Stimulated activated CD4-positive, alpha-beta T cell treated with anti-CD3 and anti-CD28 coated beads, Interleukin-15, amount 100 ng/mL, for 24 hours (primary cell): ENCODE results near the gene GMPR.

Source experiments
- DNase-seq: peaks from one replicate; pipeline ENCODE4 v3.0.0-alpha.2; 2020

Gene GMPR

GRCh38 chr6:16306334-16306733 lies 67.9 kb downstream of the GMPR start:
- DNase-seq = no peak

- DNase-seq = no peak
Observed at GRCh38 chr6:16311763-16312162, 73.4 kb downstream of the GMPR start.

GRCh38 chr6:16313732-16314131 lies 75.3 kb downstream of the GMPR start:
- DNase-seq = no peak

DNA sequence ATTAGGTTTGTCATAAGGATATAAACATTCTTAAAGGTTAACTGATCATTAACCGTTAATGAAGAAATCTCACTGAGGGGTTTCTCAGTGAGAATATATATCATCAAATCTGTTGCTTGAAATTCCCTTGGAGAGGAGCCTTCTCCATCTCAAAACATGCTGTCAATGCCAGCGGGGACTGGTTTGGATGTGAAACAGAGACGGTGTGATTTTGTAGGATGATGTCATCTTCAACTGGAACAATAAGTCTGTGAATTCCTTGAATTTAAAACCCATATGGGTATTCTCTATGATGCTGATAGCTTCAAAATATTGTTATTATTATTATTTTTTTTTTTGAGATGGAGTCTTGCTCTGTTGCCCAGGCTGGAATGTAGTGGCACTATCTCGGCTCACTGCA lies 75.9 kb downstream of the GMPR start:
- no peak for DNase-seq

GRCh38 chr6:16316741-16317251 lies 78.4 kb downstream of the GMPR start:
- DNase-seq = peak; percentile 47

DNA sequence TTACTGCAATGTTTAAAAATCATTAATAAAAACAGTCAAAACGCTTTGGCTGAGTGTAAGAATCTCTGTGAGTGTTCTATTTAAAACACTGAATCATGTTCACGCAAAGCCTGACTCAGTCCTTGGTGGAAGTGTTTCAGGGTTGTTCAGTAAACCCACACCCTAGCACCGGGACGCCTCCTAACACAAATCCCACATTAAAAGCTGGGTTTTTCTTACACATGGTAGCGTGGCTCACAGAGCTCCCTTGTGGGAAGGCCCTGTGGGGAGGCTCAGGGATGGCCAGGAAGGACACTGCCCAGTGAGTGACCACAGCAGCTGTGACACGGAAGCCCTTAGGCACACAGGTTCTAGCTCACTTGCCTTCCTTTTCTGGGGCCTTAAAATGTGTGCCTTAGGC lies 80.2 kb downstream of the GMPR start:
- DNase-seq = peak; percentile 58

DNA sequence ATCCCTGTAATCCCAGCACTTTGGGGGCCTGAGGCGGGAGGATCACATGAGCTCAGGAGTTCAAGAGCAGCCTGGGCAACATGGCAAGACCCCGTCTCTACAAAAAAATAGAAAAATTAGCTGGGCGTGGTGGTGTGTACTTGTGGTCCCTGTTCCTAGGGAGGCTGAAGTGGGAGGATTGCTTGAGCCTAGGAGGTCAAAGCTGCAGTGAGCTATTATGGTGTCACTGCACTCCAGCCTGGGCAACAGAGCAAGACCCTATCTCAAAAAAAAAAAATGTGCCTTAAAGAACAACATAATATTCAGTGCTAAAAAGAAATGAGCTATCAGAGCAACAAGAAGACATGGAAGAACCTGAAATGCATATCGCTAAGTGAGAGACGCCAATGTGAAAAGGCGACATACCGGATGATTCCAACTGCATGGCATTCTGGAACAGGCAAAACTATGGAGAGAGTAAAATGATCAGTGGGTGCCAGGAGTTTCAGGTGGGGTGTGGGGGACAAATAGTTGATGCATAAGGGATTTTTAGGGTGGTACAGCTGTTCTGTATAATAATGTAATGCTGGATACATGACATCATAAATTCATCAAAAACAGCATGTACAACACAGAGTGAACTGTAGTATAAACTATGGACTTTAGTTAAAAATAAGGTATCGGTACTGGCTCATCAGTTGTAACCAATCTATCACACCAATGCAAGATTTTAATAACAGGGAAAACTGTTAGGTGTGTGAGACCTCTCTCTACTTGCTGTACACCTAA lies 80.8 kb downstream of the GMPR start:
- no peak for DNase-seq

DNA sequence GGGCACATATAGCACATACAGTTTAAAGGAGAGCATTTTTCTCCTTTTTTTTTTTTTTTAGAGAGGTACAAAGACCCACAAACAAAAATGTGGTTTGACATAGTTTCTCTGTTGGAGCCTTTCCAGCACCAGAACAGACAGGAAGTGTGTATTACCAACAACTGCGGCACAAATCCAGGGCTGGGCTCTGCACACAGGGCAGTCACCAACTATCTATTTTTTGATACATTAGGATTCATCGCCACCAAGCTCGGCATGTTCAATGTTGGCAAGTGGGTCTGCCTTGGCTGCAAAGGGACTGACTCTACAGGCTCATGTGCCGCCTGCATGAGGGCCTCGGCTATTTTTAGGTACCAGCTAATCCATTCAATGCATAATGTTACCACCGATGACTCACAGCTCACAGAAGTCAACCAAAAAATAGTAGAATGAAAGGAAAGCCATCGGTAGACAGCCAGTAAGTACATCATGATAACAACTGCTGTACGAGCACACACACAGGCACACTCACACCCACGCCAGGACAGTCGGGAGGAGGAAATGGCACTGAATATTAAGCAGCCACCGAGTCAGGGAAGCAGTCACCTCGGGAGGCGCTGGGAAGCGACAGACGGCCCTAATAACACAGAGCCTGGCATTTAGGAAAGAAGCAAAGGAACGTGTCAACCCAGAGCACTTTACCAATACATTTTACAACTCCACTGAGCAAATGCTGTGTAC lies 81.6 kb downstream of the GMPR start:
- DNase-seq = peak; percentile 77

- no peak for DNase-seq
Observed at GRCh38 chr6:16320533-16321340, 82.3 kb downstream of the GMPR start.

DNA sequence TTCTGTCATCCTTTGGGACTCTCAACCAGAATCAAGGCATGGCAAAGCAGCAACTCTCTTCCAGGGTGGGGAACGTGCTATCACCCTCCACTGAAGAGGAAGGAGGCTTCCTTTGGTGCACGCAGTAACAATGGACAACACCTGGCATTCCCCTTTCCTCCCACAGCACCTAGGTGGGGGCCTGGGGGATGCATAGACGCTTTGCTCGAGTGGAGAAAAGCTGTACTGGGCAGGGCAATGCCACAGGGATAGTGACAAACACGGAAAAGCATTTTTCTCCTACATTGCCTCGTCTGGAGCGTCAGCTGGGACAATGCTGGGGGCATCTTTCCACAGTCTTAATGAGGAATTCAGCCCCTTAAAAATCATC lies 82.9 kb downstream of the GMPR start:
- DNase-seq = no peak

- no peak for DNase-seq
Observed at GRCh38 chr6:16321826-16322225, 83.4 kb downstream of the GMPR start.

- peak; percentile 82 for DNase-seq
Observed at GRCh38 chr6:16322666-16323312, 84.4 kb downstream of the GMPR start.

- DNase-seq = no peak
Observed at GRCh38 chr6:16324184-16324583, 85.8 kb downstream of the GMPR start.

GRCh38 chr6:16324606-16325225 lies 86.3 kb downstream of the GMPR start:
- no peak for DNase-seq

GRCh38 chr6:16326531-16326930 lies 88.1 kb downstream of the GMPR start:
- DNase-seq = no peak

DNA sequence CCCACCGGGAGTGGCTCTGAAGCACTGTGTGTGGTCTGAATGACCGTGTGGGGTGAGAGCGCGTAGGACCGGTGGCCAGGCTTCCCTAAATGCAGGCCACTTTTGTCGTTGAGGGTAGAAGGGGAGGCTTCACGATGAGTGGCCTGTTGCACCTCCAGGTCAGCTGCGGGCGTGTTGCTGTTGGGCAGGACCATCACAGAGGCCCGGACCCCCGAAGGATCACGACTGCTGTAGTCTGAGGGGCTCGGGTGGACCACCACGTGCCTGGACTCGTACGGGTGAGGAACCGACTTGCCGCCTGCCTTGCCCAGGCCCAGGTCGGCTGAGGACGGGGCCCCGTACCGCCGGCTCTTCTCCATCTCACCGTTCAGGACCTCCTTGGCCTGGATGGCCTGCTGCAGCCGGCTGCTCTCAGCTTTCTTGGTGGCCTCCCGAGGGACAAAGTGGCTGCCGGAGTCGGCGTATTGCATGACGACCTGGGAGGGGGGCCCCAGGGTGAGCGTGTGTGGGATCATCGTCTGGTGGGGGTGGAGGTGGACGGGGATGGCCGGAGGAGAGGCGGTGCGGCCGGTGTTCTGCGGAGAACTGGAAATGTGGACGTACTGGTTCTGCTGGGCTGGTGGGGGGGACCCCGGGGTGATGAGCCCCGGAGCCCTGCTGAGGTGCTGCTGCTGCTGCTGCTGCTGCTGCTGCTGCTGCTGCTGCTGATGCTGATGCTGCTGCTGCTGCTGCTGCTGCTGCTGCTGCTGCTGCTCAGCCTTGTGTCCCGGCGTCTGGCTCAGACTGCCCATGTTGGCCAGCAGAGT lies 88.8 kb downstream of the GMPR start:
- DNase-seq = no peak

- no peak for DNase-seq
Observed at GRCh38 chr6:16327777-16328325, 89.5 kb downstream of the GMPR start.

- no peak for DNase-seq
Observed at GRCh38 chr6:16329233-16329632, 90.8 kb downstream of the GMPR start.

DNA sequence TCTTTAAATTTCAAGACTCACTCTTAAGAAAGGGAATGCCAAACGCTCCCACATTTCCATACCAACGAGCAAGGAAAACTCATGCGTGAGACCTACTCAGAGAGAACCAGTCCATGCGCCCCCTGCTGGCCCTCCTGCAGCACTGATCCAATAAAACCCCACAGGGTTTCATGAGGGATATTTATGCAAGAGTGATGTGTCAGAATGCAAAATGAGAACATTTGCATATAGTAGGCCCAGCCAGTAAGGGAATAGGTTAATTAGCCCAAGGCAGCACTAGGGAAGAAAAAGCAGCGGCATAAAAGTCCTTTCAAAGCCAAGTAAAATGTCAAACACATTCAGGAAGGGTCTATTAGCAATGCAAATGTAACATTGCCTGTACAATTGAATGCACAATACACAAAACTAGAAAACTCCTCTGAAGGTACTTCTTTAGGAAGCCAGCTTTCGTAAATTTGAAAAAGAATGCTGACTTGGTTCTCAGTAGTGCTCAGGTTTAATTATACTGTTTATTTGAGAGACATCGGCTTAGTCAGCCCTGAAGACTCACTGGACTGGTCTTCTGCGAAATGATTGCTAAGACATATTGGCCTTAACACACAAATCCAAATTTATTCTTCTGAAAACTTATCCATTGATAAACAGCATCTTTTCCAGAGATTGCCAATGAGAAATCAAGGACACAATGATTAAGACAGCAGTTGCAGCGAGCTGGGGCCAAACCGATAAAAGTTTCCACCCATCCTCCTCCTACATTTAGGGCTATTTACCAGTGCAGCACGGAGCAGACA lies 93.2 kb downstream of the GMPR start:
- peak; percentile 76 for DNase-seq

- peak; percentile 85 for DNase-seq
Observed at GRCh38 chr6:16332175-16332542, 93.8 kb downstream of the GMPR start.

DNA sequence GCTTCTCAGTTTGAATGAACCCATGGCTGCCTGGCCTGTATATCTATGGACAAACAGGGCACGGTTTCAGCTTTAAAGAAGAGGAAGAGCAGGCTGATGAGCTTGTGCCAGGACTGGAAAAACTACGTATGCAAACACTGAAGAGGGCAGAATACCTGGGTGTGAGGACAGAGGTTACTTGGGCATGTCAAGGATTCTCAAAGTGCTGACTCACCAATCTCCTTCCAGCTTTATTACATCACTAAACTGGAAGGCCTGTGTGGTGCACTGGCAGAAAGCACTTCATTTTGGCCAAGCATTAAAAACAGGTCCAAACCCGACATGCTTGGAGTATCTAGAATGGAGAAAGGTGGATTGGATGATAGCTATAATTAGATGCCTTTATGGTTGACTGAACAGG lies 95.2 kb downstream of the GMPR start:
- no peak for DNase-seq
